DMS153 treated with DMSO at 0.1 percent for 48 hours (cell line): ENCODE data around the gene SLC17A7.
A peak's percentile ranks its signal among the peaks of the same experiment; 100 is the strongest.

ENCODE experiments used
- DNase-seq: peaks from one replicate; lab custom pipeline; 2025; ENCODE audit not compliant: unreplicated experiment; lab: John Stamatoyannopoulos, UW

Gene SLC17A7

DNA sequence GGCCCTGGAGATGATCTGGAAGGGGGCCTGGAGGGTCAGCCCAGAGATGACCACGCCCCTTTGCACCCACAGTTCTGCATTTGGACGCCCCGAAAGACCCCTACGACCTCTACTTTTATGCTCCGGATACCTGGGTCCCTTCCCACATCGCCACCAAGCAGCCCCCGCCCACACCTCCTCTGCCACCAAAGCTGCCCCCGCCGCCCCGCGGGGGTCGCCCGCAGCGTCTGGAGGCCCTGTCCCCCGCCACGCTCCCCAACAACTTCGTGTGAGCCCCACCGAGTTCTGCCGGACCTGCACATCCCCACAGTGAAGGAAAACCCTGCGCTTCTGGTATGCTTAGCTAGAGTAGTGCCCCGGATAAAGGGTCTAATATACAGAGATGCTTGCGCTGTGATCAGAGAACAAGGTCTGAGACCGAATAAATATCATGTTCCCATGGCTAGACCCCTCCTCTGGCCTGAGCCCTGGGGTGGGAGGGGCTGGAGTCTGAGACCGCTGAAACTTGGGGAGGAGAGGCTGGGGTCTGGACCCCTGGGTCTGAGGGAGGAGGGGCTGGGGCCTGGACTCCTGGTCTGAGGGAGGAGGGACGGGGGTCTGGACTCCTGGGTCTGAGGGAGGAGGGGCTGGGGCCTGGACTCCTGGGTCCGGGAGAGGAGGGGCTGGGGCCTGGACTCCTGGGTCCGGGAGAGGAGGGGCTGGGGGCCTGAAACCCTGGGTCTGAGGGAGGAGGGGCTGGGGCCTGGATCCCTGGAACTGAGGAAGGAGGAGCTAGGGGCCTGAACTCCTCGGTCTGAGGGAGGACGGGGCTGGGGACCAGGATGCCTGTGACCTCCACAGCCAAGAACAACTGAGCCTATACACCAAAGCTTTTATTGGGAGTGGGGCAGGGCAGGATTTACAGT, 12.5 kb downstream of the SLC17A7 start:
- DNase-seq, result no peak

DNA sequence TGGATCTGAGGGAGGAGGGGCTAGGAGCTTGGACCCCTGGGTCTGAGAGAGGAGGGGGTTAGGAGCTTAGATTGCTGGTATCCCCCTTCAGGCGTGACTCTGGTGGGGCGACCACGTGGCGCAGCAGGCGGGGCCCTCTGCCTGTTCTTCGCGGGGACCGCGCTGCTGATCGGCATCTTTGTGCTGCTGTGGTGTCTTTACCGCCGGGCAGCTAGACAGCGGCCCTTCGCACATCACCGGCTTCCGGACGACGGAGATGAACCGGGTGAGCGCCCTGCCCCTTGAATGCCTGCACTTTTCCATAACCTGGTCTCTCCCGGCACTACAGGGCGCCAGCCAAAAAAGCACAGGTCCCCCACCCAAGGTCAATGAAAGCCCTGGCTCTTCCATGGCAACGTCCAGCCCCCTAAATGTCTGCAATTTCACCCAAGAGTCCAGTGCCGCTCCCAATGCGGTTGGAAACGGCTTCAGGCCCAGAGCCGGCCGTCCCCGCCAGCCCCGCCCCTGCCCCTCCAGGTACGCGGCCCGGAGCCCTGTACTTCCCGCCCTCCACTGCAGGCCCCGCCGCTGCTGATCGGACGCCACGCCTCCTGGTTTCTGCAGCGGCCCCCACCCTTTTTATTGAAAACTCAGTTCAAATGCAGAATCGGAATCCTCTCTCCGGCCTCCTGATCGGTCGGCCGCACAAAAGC, 13.3 kb downstream of the SLC17A7 start:
- no peak for DNase-seq

DNA sequence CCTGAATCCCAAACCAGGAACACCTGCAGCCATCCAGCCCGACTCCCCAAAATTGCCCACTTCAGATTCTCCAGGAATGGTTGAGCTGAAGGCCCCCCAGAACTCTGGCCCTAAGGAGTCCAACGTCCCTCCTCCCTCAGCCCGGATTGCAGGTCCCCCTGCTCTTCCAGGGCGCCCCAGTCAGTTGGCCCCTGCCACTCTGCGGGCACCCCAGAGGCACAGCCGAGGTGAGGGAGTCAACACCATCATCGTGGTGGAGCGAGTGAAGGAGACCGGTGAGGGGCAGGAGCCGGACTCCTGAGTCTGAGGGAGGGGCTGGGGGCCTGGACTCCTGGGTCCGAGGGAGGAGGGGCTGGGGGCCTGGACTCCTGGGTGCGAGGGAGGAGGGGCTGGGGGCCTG, 14.0 kb downstream of the SLC17A7 start:
- no peak for DNase-seq

DNA sequence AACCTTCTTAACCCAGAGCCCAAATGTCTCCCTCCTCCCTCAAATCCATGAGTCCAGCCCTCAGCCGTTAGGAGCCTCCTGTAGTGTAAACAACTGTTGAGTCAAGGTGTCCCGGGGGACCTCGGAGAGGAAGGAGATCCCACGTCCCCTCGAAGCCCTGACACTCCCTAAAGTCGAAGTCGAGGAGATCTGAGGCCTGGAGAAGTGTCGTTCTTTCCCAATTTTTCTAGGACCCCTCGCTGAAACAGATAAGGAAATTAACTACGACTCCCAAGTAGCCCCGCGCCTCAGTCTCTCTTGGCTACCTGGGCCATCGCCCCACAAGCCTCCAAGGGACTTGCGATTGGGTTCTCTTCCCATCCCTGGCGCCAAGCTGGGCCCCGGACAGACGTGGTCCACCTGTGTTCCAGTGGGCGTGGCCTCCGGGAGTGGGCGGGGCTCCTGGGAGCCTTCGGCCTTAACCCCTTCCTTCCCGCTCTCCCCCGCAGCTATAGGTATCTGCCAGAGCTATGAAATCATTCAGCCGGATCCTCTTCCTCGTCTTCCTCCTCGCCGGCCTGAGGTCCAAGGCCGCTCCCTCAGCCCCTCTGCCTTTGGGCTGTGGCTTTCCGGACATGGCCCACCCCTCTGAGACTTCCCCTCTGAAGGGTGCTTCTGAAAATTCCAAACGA, 15.3 kb downstream of the SLC17A7 start:
- DNase-seq, result peak; percentile 64

DNA sequence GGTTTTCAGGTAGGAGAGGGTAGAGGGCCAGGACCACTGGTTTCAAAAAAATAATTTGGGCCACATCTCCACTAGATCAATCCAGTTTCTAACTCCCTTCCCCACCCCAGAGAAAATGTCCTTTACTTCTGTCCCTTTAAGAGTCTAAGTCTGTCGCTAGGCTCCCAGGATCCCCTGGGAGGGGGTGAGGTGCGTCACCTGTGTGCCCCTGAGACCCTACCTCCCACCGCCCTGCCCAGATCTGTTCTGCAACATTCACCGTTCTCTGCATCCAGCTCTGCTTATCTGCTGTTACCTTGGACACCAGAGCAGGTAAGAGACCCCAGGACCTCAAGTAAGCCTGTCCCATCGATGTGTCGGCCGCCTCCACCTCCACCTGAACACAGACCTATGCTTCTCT, 16.1 kb downstream of the SLC17A7 start, which contains the start of gene GFY:
Gene GFY (plus strand): TSS at position 211 of the 400 bp plus-strand sequence. CDS start 1,043 bp downstream, outside the sequence.
- no peak for DNase-seq

DNA sequence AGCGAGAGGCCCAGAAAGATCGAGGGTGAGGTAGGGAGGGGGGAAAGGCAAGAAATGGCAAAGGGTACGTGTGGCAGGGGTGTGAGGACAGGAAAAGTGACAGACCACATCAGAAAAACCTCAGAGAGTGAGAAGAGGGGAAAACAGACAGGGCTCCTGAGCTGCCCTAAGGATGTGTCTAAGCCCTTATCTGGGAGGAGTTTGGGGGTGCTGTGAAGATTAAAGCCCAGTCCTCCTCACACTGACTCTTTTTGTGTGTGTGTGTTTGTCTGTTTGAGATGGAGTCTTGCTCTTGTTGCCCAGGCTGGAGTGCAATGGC, 17.4 kb downstream of the SLC17A7 start:
- no peak for DNase-seq

DNA sequence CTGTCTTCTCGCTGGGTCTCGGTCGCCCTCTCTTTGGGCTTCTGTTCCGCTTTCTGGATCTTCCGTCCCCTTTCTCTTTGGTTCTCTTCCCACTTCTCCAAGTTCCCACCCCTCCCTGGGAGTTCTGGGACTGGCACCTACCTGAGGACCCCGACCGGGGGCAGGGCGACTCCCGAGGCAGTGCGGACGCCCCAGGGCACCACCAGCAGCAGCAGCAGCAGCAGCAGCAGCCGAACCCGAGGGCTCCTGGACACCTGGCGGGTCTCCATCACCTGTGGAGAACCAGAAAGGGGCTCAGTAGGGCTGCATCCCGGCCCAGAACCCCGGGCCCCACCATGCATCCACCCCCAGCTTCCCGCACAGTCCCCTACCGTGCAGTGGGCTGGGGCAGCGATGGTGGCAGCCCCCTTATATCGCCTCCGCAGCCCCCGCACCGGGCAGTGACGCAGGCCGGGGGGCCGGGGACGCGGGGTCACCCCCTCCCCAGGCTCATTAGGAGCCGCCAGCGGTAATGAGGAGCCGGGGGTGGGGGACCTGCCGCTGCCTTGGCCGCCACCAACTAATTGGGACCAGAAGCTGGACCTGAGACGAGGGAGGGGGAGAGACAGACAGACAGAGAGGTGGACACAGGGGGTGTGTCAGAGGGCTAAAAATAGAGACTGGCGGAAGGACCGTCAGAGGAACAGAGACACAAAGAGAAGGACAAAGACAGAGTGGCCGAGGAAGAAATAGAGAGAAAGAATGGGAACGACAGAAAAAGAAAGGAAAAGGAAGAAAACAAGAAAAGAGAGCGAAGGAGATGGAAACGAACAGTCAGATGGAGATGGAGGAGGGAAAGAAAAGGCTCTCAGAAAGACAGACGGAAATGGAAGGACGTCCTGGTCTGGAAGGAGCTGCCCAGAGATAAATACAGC, 18.0 kb downstream of the SLC17A7 start, which contains the start of gene PTH2:
Gene PTH2 (minus strand): TSS at position 371 of the 914 bp plus-strand sequence. CDS start 102 bp downstream, at position 269.
- DNase-seq, result no peak

DNA sequence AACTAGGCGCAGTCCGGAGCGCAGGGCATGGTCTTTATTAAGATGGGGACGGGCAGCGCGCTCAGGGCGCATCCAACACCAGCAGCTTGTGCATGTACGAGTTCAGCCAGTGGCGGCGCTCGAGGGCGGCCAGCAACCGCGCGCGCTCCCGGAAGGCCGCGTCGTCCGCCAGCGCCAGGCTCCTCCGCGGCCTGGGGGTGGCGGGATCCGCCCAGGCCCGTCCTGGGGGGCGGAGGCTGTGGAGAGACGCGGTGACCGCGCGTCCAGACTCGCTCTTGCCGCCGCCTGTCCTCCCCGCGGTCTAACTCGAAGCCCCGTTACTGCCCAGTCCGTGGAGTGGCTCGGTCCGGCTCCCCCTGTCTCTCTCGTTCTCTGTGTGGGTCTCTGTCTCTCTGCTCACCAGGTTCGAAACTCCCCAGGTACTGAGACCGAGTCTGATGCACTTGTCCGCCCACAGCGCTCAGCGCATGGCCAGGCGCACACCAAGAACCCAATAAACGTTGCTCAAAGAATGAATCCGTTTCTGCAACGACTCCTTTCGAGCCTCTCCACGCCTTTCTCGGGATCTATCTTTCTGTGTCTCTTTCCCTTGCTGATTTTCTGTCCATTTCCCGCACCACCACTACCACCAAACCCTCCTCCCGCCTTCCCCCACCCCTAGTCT, 18.8 kb downstream of the SLC17A7 start:
- DNase-seq, result peak; percentile 78

DNA sequence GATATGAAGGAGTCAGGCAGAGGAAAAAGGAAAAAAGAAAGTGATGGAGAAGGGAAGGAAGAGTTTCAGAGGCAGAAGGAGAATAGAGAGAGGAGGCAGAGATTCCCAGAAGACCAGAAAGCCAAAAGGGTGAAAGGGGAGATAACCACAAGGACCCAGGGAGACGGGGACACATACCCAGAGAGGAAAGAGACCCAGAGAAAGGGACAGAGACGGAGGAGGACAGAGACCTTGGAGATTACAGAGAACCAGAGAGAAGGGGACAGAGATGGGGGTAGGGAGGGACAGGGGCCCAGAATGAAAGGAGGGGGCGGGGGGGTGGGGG, 19.5 kb downstream of the SLC17A7 start:
- no peak for DNase-seq

DNA sequence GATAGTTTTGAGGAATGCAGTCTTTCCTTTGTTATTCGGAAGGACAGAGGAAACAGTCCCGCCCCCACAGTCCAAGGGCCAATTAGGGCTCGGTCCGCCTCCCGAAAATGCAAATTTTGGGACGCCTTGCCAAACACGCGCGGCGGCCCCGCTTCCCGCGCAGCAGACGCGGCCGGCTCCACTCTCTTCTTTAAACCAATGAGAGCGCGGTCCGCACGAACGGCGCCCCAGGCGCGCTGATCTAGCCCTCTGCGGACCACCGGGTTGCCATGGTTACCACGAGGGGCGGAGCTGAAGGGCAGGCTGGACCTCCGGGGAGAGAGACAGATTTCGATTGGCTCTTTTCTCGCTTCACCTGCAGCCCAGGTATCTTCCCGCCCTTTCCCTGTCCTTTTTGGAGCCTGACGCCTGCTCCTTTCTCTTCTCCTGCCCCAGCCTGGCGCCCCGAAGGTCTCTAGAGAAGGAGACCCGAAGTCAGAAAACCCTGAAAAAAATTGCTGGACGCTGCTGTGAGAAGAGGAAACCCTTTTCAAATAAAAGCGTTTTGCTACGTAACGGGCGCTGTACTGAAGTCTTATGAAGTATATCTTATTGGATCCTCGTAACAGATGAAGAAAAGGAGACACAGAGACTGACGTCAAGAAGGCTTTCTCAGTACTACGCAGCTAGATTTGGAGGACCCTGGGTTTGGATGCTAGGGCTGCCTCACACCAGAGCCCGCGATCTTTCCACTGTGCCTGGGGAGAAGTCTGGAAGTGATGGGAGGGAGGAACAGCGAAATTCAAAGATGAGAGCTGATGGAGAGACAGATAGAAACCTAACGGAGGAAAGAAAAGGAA, 20.1 kb downstream of the SLC17A7 start:
- DNase-seq, result peak; percentile 82

DNA sequence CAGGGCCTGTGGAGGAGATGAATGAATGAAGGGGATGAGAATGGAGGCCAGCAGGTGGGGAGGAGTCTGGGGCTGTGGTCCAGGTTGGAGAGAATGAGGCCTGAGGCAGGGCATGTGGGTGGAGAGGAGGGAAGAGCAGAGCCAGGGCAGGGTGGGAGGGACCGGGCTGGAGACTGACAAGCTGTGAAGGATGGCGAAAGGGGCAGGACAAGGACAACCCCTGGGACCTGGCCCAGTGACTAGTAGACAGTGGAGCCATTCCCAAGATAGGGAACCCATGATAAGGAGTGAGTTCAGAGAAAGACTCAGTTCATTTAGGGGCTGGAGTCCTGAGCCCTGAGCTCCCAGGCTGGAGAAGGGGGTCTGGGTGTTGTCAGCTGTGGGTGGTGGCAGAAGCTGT, 21.1 kb downstream of the SLC17A7 start:
- DNase-seq, result no peak

DNA sequence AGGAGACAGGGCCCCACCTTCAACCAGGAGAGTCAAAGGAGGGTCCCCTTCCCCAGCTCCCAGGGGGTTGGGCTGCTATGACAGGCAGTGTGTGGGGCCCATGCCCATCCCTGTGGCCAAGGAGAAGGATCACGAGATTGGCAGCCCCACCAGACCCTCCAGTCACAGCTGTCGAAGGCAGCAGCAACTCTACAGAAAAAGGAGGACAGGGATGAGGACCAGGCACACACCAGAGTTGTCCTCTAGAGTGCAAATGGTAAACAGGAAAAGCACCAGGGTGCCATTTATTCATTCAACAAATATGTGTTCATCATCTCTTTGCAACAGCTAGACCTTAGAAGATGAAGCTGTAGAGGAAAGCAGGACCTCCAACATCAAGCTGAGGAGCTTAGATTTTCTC, 22.2 kb downstream of the SLC17A7 start:
- DNase-seq, result no peak

DNA sequence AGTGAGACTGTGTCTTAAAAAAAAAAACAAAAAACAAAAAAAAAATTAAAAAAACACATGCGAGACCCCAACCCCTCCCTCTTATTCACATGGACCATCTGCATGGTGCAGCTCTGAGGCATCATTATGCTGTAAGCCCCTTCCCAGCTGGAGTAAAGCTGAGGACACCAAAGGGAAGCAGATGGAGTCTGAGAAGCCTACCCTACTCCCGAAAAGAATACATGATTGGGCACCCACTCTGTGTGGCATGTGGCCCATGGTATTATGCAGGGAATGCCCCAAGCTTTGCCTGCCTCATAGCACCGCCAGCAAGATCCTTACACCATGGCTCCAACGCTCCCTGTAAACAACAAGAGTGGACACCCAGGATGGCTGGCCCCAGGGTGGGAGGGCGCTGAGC, 22.8 kb downstream of the SLC17A7 start:
- no peak for DNase-seq

DNA sequence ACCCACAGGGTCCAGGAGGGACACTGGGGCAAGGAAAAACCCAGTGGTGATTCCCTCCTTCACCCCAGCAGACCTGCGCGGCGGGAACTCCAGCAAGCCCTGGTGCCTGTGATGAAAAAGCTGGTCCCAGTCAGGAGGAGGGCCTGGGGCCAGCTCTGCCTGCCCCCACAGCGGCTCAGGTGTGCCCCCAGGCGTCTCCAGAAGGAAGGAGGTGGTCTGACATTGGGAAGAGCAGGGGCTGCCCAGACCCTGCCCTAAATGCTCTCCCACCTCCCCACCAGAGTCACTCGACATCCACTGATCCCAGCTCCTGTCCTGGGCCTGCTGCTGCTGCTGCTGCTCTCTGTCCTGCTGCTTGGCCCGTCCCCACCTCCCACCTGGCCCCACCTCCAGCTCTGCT, 24.2 kb downstream of the SLC17A7 start:
- DNase-seq, result no peak

DNA sequence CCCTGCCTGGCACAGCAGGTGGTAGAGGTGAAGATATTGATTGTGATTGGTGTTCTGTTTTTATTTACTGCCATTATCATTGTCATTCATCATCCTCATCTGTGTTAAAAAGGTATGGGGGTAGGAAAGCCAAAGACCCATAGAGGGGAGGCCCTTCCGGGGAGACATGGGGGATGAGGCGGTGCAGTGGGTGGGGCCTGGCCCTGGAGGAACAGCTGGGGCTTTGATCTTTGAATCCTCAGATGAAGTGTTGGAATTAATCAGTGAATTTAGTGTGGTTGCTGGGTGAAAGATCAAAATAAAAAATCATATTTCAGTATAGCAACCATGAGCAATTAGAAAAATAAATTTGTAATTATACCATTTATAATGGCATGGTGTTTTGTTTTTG, 25.5 kb downstream of the SLC17A7 start:
- no peak for DNase-seq

DNA sequence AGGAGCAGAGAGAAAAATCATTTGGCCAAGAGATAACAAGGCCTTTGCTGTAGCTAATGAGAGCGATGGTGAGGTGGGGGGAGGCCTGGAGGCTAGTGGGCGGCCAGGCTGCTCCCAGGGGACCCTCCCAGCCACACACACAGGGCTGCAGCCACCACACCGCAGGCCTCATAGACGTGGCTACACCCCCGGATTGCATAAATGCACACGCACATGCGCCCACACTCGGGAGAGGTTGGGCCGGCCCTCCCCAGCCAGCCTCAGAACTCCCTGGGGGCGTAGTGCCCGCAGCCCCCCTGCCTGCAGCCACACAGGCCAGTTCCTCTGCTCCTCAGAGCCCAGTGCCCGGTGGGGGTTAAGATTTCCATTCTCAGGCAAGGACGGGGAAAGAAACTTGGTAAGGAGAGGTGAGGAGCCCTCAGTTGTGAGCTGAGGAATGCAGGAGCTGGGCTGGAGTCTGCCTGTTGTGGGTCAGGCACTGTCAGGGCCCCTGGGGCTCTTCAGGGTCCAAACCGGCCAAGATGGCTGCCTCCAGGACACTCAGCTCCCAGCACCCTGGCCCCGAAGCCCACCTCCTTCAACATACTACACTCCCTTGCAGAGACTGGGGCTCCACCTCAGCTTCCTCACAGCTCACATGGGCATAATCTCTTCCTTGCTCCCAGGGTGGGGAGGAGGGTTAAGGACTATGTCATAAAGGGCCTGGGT, 26.1 kb downstream of the SLC17A7 start:
- no peak for DNase-seq

DNA sequence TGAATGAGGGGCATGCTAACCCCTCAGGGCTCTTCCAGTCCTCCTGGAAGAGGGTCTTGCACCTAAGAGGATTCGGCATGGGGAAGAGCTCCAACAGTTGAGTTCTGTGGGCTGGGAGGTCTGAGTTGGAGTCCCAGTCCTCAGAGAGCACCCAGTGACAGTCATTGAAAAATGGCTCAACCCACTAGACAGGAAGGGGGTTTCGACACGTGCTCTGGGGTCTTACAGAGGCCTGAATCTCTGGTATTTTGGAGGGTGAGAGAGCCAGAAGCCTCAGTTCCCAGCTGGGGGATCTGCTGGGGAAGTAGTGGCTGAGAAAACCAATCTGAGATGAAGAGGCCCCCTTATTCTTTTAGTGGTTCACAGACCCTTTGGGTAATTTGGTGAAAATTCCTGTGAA, 27.1 kb downstream of the SLC17A7 start:
- DNase-seq, result no peak

DNA sequence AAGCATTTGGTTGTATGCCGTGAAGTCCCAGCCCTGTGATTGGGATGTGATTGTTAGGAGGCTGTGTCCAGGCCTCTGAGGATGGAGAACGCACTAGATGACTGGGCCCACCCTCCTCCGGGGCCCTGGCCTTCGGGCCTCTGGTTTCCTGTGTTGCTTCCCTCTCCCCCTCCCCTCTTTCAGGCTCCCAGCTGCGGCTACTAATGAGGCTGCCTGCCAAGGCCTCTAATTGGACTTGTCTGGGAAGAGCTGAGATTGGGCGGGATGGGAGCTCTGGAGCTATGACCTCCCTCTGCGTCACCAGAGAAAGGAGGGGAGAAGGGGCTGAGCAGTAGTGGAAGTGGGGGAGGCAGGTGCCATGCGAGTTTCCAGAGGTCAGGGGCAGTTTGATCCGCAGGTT, 28.0 kb downstream of the SLC17A7 start:
- no peak for DNase-seq
